Activated T-cell treated with anti-CD3 and anti-CD28 coated beads for 48 hours (primary cell): ENCODE results near the gene MINDY4B.
"Not testable (repeated sequence)": the region's sequence is repeated elsewhere in the genome, so short reads cannot be mapped to it uniquely, and the experiment has no call there.

ENCODE experiments used
- DNase-seq: peaks from one replicate; pipeline ENCODE4 v3.0.0-alpha.2; 2020; ENCODE audit warnings: low read depth

Gene MINDY4B

DNA sequence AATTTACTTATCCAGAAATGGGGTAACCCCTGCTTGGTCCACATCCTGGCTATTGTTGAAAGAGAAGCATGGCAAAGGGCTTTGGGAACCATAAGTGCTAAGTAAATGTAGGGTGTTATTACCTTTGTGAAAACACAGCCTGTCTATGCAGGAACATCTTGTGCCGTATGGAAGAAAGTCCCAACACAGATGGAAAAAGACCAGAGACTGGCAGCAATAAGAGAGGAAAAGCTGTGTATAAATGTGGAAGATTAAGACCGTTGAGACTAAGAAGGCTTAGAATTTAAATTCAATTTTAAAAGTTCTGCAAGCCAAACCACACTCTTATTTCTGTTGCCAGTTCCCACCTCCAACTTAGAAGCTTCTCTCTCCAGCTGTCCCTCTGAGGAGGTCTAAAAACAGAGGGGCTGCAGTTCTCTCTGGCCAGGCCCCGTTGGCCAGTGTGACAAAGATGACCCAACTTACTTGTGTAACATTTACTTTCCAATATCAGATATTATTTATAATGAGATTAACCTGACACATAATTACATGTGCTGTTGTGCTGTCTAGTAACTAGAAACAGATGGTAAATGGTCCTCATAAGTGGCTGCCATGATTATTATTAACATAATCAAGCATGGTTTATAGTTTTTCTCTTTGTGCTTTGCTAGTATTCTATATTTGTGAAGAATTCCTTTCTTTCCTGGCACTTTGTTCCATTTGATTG is 7.0 kb downstream of the MINDY4B start:
- no peak for DNase-seq

DNA sequence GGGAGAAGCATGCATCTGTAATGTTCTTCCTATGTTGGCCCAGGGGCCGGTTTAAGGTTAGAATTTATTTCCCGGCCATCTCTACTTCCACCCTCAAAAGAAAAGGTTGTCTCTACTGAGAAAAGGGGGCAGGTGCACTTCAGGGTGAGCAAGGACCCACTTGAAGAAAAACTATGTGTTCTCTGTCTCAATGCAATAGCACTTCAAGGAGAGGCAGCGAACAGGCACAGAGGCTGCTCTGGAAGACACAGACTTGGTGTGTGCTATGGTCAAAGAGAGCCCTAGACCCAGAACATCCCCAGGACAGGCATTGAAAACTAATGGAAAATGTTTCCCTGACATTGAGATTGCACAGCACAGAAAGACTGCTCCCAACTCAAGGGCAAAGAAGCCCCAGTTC is 7.6 kb downstream of the MINDY4B start:
- DNase-seq = no peak

DNA sequence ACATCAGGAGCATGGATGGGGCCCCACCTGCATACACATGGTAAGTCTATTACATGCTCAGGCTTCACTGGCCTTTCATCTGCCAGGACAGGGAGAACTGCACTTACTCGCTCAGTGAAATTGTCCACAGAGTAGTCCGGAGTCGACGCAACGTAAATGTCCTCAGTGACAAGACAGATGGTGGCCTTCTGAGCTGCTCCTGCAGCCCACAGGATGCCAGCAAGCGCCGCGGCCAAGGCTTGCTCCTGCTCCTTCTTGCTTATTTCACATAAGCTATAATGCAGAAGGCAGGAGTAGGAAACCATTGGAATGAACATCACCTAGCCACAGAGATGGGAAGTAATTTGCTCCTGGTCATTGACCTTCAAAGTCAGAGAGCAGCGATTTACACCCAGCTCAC is 14.4 kb downstream of the MINDY4B start:
- no peak for DNase-seq

DNA sequence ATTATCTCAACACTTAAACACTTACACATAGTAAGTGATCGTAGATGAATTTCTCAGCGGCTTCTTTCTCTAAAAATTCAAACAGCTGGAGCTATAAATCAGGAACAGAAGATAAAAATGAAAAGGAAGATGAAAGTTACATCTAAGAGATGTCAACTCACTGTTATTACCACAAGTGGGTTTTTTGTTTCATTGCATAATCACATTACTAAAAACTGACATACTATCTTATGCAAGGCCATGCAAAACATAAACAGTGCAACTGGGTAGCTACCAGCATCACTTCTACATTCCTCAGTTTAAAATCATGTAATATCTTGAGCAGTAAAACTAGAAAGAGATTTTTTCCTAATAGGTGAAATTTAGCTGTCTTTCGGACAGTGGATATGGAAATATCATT is 14.9 kb downstream of the MINDY4B start:
- DNase-seq = no peak

DNA sequence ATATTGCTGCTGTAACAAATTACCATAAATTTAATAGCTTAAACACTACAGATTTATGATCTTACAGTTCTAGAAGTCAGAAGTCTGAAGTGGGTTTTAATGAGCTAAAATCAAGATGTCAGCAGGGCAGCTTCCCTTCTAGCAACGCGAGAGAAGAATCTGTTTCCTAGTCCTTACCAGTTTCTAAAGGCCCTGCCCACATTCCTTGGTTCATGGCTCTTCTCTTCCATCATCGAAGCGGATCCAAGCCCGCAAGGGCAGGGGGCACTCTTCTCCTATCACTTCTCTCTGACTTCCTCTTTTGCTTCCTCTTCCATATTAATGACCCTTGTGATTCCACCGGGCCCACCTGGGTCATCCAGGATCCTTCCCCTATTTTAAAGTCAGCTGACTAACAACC is 16.1 kb downstream of the MINDY4B start:
- DNase-seq = no peak

DNA sequence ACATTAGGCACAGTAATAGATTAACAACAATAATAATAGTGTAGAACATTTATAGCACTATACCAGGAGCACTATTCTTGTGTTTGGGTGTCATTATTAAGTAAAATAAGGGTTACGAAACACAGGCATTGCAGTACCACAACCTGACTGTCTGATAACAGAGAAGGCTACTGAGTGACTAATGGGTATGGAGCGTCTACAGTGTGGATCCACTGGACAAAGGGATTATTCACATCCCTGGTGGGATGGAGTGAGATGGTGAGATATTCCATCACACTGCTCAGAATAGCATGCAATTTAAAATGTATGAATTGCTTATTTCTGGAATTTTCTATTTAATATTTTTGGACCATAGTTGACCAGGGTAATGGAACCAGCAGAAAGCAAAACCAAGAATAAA is 18.2 kb downstream of the MINDY4B start:
- DNase-seq = no peak

DNA sequence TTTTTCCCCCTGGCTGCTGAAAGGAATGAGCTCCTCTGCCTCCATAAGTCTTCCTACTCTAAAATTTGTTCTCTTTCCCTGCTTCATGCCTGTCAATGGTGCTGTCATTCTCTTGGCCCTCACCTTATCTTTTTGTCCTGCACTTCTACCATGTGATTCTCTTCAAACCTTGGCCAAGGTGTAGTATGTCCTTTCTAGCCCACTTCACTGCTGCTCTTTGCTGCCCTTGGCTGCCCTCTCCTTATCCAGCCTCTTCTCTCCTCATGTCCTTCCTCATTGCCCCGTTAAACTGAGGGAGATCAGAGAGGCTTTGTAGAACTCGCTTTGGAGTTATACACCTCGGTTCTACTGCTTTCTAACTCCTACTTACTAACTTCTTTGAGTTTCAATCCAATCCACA is 19.7 kb downstream of the MINDY4B start:
- no peak for DNase-seq

DNA sequence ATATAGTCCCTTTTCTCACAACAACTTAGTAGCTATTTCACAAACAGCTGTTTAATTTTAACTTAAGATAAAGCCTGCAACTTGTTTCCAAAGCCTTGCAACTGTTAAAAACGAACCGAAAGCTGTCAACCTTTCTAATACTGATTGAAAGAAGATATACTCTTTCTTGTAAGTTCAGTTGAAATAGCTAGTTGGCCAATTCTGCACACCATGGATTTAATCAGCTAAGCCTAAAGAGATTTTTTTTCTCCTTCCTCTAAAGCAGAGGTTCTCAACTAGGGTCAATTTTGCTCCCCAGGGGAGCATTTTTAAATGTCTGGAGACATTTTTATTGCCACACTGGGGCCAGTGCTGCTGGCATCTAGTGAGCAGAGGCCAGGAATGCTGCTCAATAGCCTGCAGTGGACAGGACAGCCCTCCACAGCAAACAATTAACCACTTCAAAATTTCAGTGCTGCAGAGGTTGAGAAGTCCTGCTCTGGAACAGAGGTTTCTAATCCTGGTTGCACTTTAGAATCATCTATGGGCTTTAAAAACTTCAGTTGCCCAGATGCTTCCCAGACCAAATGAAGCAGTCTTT is 26.2 kb downstream of the MINDY4B start:
- DNase-seq = no peak

DNA sequence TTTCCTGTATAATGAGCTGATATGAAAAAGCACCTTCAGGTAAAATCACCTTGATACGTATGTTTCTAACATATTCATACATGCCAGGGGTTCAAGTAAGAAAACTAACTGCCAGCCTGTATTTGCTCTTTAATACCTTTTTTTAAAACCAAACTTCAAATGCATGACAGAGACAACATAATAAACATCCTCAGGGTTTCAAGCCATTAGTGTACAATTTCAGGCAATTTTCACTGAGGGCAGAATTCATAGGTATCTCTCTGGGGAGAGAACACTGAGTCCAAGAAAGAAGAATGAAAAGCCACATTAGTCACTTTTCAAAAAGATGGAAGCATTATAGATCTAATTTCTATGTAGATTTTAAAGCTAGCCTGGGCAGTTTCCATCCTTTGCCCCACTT is 26.9 kb downstream of the MINDY4B start:
- no peak for DNase-seq

DNA sequence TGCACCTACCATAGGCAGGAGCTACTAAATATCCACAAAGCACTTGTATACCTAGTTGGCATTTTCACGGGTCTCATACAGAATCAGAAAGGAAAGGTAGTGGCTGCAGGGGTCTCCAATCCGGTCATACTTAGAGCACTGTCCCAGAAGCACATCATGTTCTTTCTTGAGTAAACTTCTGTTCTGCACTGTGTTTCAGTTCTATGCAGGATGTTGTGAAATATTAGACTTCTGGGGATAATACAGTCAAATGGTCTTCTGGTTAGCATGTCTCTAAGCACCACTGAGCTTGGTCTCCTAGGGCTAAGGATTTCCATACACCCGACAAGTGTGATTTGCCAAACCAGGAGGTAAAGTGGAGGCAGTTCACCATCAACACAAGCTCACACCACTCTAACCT is 27.9 kb downstream of the MINDY4B start:
- DNase-seq = no peak

DNA sequence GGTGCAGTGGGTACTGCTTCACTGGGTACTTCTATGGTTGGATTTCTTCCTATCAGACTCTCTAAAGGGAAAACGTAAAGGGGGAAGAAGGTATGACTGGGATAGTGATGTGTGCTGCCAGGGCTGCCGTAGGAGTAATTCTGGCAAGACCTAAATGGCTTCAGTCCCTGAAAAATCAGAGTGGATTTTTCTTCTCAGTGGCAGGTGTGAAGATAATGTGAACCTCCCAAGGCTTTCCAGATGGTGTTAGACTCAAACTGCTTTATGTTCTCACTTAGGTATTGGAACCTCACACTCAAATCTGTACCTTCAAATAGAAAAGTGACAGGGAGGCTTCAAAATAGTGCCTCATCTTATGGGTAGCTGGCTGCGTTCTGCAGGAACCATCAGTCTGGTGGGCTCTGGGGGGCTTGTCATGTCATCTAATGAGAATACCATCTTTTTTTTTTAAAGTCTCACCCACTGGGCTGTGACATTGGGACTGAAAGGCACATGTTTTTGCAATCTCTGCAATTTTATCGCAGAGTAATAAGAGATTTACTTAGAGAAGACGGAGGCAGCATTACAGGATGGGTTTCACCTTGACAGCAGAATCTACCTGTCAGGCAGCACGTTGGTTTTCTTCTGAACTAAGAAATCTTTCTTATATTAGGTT is 28.5 kb downstream of the MINDY4B start:
- DNase-seq = no peak

DNA sequence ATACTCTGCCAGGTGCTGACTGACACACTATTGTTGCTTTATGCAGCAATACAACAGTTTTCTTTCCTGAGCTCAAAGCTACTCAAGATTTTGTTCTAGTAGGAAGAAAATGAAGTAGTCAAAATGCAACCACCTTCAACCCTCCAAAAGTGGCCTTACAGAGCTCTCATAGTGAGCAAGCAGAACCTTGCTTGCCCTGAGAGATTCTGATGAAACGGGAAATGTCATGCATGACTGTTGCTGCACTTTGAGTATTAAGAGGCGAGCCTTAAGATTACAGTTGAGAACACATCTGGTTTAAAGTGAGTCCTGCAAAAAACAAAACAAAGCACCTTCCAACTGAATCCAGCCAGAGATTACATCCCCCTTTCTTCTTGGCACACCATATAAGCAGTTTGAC is 29.7 kb downstream of the MINDY4B start:
- no peak for DNase-seq

DNA sequence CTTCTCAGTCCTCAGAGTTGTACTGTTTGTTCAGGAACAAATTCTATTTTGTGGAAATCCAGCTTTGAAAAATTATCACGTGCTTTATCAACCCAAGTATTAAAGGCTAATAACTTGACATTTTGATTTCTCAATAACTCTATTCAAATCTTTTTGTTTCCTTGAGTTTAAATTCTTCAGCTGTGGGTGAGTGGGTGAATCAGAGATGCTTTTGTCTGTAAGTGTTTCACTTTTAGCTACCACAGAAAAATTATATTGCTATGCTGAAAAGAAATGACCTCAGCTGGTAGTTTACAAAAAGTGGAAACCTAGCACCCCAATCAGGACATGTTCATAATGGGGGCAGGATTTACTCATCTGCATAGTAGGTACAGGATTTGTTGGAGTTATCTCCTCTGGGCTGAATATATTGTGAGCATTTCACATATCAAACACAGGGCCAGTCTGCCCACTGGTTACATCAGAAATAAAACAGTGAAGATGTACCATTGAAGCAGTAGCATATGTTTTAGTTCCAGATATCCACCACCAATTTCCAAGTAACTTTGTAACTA is 30.5 kb downstream of the MINDY4B start:
- DNase-seq = no peak

DNA sequence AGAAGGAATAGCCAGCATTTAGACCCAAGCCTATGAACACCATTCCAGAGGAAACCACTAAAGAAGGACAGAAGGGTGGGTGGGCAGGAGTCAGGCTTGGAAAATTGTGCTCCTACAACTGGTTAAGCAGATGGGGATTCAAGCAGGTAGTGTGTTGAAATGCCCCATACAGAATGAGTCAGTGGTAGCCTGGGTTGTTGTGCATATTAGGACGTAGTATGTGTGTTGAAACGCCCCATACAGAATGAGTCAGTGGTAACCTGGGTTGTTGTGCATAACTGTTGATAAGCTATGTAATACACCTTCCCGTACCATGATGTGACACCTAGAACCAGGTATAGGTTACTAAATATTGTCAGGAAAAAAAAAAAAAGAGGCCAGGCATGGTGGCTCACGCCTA is 34.0 kb downstream of the MINDY4B start:
- DNase-seq = no peak

DNA sequence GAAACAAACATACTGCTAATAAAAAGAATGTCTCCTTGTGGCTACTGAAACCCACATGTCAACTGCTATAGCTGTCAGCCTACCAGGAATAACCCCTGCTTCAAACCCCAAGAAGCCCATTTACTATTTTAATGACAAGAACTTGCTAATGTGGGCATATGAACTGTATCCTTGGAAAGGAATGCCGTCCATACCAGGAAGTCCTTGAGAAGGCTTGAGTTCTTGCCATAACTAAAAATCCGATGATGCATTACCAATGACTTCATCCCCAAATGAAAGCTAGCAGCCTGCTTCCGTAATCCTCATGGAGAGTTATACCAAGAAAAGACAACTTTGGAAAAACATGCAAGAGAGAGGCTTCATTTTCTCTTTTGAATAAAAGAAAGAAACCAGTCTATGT is 34.8 kb downstream of the MINDY4B start:
- no peak for DNase-seq

DNA sequence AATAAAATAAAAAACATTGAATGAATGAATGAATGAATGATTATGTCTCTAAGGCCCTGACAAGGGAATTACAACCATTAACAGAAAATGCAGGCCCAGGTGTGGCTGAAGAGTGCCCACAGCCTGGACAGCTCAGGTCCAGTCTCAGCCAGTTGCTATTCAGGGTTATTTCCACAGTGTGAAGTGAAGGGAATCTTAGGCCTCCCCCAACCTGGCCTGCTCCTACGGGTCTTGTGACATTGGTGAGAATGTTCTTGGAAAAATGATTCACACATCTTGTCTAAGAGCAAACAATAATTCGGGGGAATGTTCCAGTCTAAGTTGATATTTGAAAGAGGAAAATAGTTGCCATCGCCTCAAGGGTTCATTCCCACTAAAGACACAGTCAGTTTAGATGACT is 37.0 kb downstream of the MINDY4B start:
- no peak for DNase-seq

DNA sequence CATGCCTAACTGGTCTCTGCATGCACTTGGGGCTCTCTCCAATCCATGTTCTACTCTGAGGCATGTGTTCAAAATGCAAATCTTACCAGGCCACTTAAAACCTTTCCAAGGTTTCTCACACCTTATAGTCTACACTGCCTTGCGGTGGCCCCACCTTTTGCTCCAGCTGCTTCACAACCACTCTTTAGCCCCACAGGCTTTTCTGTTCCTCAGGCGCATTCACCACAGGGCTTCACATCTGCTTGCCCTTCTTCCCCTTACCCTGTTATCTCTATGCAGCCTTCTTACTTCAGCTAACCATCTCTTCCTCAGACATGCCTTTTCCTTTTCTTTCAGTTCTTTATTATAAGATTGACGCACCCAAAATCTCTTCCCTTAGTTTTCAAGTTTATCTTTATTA is 37.8 kb downstream of the MINDY4B start:
- DNase-seq = no peak

DNA sequence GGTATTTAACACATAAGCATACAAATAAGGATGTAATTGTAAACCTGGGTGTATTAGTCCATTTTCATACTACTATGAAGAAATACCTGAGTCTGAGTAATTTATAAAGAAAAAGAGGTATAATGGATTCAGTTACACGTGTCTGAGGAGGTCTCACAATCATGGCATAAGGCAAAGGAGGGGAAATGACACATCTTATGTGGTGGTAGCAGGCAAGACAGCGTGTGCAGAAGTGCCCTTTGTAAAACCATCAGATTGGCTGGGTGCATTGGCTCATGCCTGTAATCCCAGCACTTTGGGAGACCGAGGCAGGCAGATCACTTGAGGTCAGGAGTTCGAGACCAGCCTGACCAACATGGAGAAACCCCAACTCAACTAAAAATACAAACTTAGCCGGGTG is 41.3 kb downstream of the MINDY4B start:
- not testable (repeated sequence) for DNase-seq

DNA sequence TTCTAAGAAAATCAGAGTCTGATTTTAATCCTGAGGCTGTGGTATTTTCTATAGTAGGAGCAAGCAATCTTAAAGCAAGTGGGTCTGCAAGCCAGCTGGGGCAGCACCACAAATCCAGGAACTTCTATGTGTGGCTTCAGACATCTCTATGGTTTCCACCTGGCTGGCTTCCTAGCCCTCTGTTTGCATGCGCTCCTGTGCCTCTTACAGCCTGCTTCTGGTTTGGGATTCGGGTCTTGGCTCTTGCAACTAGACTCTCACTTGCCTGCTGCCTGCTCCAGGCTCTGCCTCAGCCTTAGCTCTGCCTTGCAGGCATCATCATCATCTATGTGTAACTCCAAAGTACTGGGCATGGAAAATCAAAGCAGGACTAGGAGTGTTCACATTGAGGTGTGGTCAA is 43.4 kb downstream of the MINDY4B start:
- DNase-seq = no peak

DNA sequence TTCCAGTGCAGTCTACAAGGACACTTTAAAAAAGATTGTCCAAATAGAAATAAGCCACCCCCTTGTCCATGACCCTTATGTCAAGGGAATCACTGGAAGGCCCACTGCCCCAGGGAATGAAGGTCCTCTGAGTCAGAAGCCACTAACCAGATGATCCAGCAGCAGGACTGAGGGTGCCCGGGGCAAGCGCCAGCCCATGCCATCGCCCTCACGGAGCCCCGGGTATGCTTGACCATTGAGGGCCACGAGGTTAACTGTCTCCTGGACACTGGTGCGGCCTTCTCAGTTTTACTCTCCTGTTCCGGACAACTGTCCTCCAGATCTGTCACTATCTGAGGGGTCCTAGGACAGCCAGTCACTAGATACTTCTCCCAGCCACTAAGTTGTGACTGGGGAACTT is 47.3 kb downstream of the MINDY4B start:
- DNase-seq = not testable (repeated sequence)

DNA sequence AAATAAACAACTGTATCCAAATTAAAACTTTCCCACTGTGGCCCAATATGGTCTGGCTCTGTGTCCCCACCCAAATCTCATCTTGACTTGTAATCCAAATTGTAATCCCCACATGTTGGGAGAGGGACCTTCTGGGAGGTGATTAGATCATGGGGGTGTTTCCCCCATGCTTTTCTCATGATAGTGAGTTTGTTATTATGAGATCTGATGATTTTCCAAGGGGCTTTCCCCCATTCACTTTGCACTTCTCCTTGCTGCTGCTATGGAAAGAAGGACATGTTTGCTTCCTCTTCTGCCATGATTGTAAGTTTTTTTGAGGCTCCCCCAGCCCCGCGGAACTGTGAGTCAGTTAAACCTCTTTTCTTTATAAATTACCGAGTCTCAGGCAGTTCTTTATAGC is 55.0 kb downstream of the MINDY4B start:
- DNase-seq = no peak

DNA sequence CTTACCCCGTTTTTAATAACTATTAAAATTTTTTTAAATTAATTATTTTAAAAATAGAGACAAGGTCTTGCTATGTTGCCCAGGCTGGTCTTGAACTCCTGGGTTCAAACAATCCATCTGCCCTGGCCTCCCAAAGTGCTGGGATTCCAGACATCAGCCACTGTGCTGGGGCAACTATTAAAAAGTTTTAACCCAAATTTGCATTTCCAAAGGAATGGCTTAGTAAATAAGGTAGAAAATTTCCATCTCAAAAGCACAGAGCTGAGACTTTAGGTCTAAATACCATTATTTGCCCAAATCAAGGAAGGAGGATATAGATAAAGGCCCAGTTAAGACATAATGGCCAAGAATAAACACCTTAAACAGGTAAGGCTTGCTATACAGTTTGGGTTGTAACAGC is 56.4 kb downstream of the MINDY4B start:
- DNase-seq = no peak

DNA sequence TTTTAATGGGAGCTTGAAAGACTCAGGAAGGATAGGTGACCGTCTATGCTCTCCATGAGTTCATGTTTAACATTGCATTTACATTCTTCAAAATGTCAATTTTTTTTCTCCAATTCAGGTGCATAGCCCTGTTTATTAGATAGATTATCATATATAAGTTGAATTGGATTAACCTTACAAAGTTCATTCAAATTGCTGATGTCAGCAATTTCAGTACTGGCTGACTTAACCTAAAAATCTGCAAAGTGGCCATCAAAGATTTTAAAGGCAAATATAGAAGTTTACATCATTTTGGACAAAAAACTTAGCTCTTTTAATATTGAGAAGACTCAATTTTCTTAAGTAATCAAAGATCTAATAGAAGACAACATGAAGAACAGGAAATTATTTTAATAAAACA is 57.8 kb downstream of the MINDY4B start:
- DNase-seq = no peak

DNA sequence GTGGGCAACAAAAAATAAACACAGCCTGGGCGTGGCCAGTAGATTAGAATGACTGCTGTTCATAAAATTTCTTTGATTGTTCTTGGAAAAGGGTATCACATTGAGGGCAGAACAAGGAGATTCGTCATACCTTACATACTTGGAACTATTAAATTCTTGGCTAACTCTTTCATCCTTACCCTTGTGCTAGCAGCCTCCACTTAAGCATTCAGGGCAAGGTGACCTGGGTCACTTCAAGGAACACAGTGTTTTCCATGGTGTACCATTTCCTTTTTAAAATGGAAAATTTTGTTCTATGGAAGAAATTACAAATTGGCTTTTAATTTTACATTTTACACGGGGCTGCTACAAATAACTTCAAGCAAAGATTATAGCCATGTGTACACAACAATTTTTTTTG is 60.8 kb downstream of the MINDY4B start:
- no peak for DNase-seq
